GM18520 (cell line): Measurements from ENCODE around the gene ALDOC.

Source experiments
- ATAC-seq: cut with Tn5 transposase; IDR thresholded peaks from one replicate; pipeline ENCODE4 v1.9.1; 2021; ENCODE audit not compliant: unreplicated experiment

The ALDOC gene

GRCh38 chr17:28533091-28533807, 43.4 kb downstream of the ALDOC start:
- ATAC-seq: no peak

GRCh38 chr17:28532050-28532960, 44.4 kb downstream of the ALDOC start:
- no peak for ATAC-seq

GRCh38 chr17:28530926-28531325, 45.8 kb downstream of the ALDOC start:
- ATAC-seq: no peak

GRCh38 chr17:28530250-28530649, 46.4 kb downstream of the ALDOC start:
- no peak for ATAC-seq

GRCh38 chr17:28529013-28529400, 47.7 kb downstream of the ALDOC start:
- no peak for ATAC-seq

- no peak for ATAC-seq
These were observed 48.2 kb downstream of the ALDOC start for GRCh38 chr17:28528327-28529012.

- ATAC-seq: no peak
These were observed 48.8 kb downstream of the ALDOC start for GRCh38 chr17:28527859-28528258.

- ATAC-seq: no peak
These were observed 49.5 kb downstream of the ALDOC start for GRCh38 chr17:28527181-28527681.

- no peak for ATAC-seq
These were observed 50.3 kb downstream of the ALDOC start for GRCh38 chr17:28526381-28526780.

GRCh38 chr17:28524476-28525424, 51.9 kb downstream of the ALDOC start:
- no peak for ATAC-seq

GRCh38 chr17:28523876-28524275, 52.8 kb downstream of the ALDOC start:
- no peak for ATAC-seq

GRCh38 chr17:28523186-28523585, 53.5 kb downstream of the ALDOC start:
- ATAC-seq: no peak
